HepG2 (cell line): ENCODE data around the gene EIF3L. TPM values are rescaled to one million over a fixed set of nuclear protein-coding genes. Genes with fewer than 3 reads are reported as not detected.

Source experiments
- BRCA1 ChIP-seq: sonication (generic); formaldehyde crosslinking; IDR thresholded peaks from 2 replicates; pipeline ENCODE4 v1.4.0; 2020; ENCODE audit warnings: missing genetic modification reagents
- CREM ChIP-seq, 2 experiments: sonication (generic) in 1 of 2; formaldehyde crosslinking in 1 of 2; IDR thresholded peaks; 2 replicates each; pipeline versions ENCODE4 v1.4.0 to v1.6.1; 2016 to 2020; ENCODE audit warnings: antibody characterized with exemption in 1 of 2, mild to moderate bottlenecking in 1 of 2, missing genetic modification reagents in 1 of 2
- ETV5 ChIP-seq: IDR thresholded peaks from 2 replicates; pipeline ENCODE4 v1.6.1; 2018; ENCODE audit warnings: missing biosample characterization, missing genetic modification reagents, inconsistent platforms, borderline replicate concordance
- FOXA3 ChIP-seq: IDR thresholded peaks from 2 replicates; pipeline ENCODE4 v1.6.1; 2016; ENCODE audit warnings: missing genetic modification reagents, missing compliant biosample characterization
- MIXL1 ChIP-seq: IDR thresholded peaks from 2 replicates; pipeline ENCODE4 v1.6.1; 2016
- NCOA2 ChIP-seq: sonication (generic); formaldehyde crosslinking; IDR thresholded peaks from 2 replicates; pipeline ENCODE4 v1.8.0; 2022; ENCODE audit warnings: inconsistent platforms
- NFKBIZ ChIP-seq: IDR thresholded peaks from 2 replicates; pipeline ENCODE4 v1.6.1; 2018; ENCODE audit warnings: missing genetic modification reagents, missing compliant biosample characterization
- PAX8 ChIP-seq: sonication (generic); formaldehyde crosslinking; IDR thresholded peaks from 2 replicates; pipeline ENCODE4 v1.8.0; 2022; ENCODE audit warnings: mild to moderate bottlenecking, missing genetic modification reagents, borderline replicate concordance
- RFXANK ChIP-seq: IDR thresholded peaks from 2 replicates; pipeline ENCODE4 v1.6.1; 2016
- RXRA ChIP-seq: sonication (generic); formaldehyde crosslinking; IDR thresholded peaks from 2 replicates; pipeline ENCODE4 v1.5.1; 2020; ENCODE audit warnings: missing genetic modification reagents
- SMAD9 ChIP-seq: sonication (generic); formaldehyde crosslinking; IDR thresholded peaks from 2 replicates; pipeline ENCODE4 v1.5.1; 2020; ENCODE audit warnings: mild to moderate bottlenecking, missing genetic modification reagents
- SOX5 ChIP-seq: IDR thresholded peaks from 2 replicates; pipeline ENCODE4 v1.6.1; 2016; ENCODE audit warnings: borderline replicate concordance
- ZNF343 ChIP-seq: sonication (generic); formaldehyde crosslinking; IDR thresholded peaks from 2 replicates; pipeline ENCODE4 v1.4.0; 2020; ENCODE audit warnings: mild to moderate bottlenecking, missing genetic modification reagents
- ZNF441 ChIP-seq: sonication (generic); formaldehyde crosslinking; IDR thresholded peaks from 2 replicates; pipeline ENCODE4 v1.7.0; 2021; ENCODE audit warnings: missing genetic modification reagents, borderline replicate concordance
- ZNF484 ChIP-seq: sonication (generic); formaldehyde crosslinking; IDR thresholded peaks from 2 replicates; pipeline ENCODE4 v1.5.1; 2020; ENCODE audit warnings: mild to moderate bottlenecking, low read depth, missing genetic modification reagents, borderline replicate concordance
- ZNF792 ChIP-seq: IDR thresholded peaks from 2 replicates; pipeline ENCODE4 v1.6.1; 2016
- polyA plus RNA-seq, 8 experiments: library from polyadenylated mRNA; depleted of rRNA in 3 of 8; stranded (reverse) in 7 of 8; unstranded in 1 of 8; fragments of >200 nt; fragmentation: Illumina TruSeq in 4 of 8; extraction: Trizol in 4 of 8; gene quantifications; 2 replicates each; pipeline versions ENCODE4 v1.2.1 to v1.2.3, GENCODE V29; 2011 to 2016; ENCODE audit warnings: low read depth in 4 of 8, missing spikeins in 1 of 8, mixed read lengths in 1 of 8; ENCODE audit not compliant: insufficient read depth in 1 of 8
- total RNA-seq, 5 experiments: library from RNA; depleted of rRNA; stranded (reverse); fragments of >200 nt; fragmentation: Illumina TruSeq; extraction: Trizol; gene quantifications; 2 replicates each; pipeline ENCODE4 v1.2.3, GENCODE V29; 2016; ENCODE audit warnings: low read depth in 1 of 5
- TF ChIP-seq, protein P1 (sequence below): IDR thresholded peaks from 2 replicates; pipeline ENCODE4 v1.4.0; 2020; ENCODE audit warnings: mild to moderate bottlenecking, missing genetic modification reagents
- TF ChIP-seq, protein P2 (sequence below): sonication (generic); formaldehyde crosslinking; IDR thresholded peaks from 2 replicates; pipeline ENCODE4 v1.4.0; 2020; ENCODE audit warnings: missing genetic modification reagents
- TF ChIP-seq, protein P3 (sequence below): sonication (generic); formaldehyde crosslinking; conservative IDR thresholded peaks from 2 replicates; pipeline ENCODE4 v1.8.0; 2022; ENCODE audit warnings: low read depth, missing genetic modification reagents
- TF ChIP-seq, protein P4 (sequence below): fragments of 450-650 bp; IDR thresholded peaks from 2 replicates; pipeline ENCODE4 v1.6.1; 2017

Gene EIF3L
- total and polyA plus RNA-seq, 2 of the 13 experiments (the other 11 are each of a cell fraction or from before 2014, with no cell fraction given), result 514 to 793 TPM

DNA sequence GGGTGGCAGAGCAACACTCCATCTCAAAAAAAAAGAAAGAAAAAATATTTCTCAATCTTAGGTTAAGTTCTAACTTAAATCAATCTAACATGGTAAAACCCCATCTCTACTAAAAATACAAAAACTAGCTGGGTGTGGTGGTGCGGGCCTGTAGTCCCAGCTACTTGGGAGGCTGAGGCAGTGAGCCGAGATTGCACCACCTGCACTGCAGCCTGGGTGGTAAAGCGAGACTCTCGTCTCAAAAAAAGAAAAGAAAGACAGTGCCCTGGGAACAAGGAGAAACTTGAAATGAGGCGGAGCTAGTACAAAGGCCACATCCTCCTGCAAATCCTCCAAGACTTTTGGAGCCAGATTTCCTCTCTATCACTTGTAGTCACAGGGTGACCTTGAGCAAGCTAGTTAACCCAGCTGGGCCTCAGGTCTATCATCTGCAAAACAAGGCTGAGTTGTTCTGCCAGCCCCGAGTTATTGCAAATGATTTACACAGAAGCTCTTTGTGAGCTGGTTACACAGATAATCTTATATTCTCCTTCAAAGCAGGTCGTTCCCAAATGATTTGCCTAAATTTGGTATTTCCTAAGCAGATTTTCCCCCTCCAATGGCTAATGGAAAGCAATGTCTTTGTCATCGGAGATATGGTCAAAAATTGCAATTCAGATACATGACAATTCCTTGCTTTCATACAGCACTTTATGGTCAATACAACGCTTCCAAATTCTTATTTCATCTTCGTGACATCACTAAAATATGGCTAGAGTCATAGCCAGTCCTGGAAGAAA, 7.0 kb upstream of the EIF3L start (continued):
- TF ChIP-seq, protein P1, sequence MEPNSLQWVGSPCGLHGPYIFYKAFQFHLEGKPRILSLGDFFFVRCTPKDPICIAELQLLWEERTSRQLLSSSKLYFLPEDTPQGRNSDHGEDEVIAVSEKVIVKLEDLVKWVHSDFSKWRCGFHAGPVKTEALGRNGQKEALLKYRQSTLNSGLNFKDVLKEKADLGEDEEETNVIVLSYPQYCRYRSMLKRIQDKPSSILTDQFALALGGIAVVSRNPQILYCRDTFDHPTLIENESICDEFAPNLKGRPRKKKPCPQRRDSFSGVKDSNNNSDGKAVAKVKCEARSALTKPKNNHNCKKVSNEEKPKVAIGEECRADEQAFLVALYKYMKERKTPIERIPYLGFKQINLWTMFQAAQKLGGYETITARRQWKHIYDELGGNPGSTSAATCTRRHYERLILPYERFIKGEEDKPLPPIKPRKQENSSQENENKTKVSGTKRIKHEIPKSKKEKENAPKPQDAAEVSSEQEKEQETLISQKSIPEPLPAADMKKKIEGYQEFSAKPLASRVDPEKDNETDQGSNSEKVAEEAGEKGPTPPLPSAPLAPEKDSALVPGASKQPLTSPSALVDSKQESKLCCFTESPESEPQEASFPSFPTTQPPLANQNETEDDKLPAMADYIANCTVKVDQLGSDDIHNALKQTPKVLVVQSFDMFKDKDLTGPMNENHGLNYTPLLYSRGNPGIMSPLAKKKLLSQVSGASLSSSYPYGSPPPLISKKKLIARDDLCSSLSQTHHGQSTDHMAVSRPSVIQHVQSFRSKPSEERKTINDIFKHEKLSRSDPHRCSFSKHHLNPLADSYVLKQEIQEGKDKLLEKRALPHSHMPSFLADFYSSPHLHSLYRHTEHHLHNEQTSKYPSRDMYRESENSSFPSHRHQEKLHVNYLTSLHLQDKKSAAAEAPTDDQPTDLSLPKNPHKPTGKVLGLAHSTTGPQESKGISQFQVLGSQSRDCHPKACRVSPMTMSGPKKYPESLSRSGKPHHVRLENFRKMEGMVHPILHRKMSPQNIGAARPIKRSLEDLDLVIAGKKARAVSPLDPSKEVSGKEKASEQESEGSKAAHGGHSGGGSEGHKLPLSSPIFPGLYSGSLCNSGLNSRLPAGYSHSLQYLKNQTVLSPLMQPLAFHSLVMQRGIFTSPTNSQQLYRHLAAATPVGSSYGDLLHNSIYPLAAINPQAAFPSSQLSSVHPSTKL (CRISPR knock-in tag), result peak; percentile 72
- TF ChIP-seq, protein P2, sequence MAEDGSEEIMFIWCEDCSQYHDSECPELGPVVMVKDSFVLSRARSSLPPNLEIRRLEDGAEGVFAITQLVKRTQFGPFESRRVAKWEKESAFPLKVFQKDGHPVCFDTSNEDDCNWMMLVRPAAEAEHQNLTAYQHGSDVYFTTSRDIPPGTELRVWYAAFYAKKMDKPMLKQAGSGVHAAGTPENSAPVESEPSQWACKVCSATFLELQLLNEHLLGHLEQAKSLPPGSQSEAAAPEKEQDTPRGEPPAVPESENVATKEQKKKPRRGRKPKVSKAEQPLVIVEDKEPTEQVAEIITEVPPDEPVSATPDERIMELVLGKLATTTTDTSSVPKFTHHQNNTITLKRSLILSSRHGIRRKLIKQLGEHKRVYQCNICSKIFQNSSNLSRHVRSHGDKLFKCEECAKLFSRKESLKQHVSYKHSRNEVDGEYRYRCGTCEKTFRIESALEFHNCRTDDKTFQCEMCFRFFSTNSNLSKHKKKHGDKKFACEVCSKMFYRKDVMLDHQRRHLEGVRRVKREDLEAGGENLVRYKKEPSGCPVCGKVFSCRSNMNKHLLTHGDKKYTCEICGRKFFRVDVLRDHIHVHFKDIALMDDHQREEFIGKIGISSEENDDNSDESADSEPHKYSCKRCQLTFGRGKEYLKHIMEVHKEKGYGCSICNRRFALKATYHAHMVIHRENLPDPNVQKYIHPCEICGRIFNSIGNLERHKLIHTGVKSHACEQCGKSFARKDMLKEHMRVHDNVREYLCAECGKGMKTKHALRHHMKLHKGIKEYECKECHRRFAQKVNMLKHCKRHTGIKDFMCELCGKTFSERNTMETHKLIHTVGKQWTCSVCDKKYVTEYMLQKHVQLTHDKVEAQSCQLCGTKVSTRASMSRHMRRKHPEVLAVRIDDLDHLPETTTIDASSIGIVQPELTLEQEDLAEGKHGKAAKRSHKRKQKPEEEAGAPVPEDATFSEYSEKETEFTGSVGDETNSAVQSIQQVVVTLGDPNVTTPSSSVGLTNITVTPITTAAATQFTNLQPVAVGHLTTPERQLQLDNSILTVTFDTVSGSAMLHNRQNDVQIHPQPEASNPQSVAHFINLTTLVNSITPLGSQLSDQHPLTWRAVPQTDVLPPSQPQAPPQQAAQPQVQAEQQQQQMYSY, result peak; percentile 41; the same call in 1 of the 2 replicates
- TF ChIP-seq NFKBIZ (CRISPR knock-in tag) (no peak), FOXA3 (peak; percentile 23; the same call in 1 of the 2 replicates), NCOA2 (CRISPR knock-in tag) (peak; percentile 44; the same call in 1 of the 2 replicates), CREM (IDR thresholded peaks at IDR 0.05) (peak; percentile 36; the same call in 1 of the 2 replicates), CREM (CRISPR knock-in tag; IDR thresholded peaks at IDR 0.05) (no peak), ZNF484 (CRISPR knock-in tag) (no peak), ZNF343 (CRISPR knock-in tag) (no peak), RFXANK (CRISPR knock-in tag) (no peak), MIXL1 (peak; percentile 44; the same call in 1 of the 2 replicates), BRCA1 (CRISPR knock-in tag) (no peak), SOX5 (CRISPR knock-in tag) (peak; percentile 38; the same call in 1 of the 2 replicates), RXRA (CRISPR knock-in tag) (no peak), SMAD9 (CRISPR knock-in tag) (no peak), ZNF792 (CRISPR knock-in tag) (no peak), ETV5 (peak; percentile 35; the same call in 1 of the 2 replicates), PAX8 (CRISPR knock-in tag) (no peak), ZNF441 (CRISPR knock-in tag) (no peak)
- TF ChIP-seq, protein P3, sequence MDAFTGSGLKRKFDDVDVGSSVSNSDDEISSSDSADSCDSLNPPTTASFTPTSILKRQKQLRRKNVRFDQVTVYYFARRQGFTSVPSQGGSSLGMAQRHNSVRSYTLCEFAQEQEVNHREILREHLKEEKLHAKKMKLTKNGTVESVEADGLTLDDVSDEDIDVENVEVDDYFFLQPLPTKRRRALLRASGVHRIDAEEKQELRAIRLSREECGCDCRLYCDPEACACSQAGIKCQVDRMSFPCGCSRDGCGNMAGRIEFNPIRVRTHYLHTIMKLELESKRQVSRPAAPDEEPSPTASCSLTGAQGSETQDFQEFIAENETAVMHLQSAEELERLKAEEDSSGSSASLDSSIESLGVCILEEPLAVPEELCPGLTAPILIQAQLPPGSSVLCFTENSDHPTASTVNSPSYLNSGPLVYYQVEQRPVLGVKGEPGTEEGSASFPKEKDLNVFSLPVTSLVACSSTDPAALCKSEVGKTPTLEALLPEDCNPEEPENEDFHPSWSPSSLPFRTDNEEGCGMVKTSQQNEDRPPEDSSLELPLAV (CRISPR knock-in tag), result no peak
- TF ChIP-seq, protein P4, sequence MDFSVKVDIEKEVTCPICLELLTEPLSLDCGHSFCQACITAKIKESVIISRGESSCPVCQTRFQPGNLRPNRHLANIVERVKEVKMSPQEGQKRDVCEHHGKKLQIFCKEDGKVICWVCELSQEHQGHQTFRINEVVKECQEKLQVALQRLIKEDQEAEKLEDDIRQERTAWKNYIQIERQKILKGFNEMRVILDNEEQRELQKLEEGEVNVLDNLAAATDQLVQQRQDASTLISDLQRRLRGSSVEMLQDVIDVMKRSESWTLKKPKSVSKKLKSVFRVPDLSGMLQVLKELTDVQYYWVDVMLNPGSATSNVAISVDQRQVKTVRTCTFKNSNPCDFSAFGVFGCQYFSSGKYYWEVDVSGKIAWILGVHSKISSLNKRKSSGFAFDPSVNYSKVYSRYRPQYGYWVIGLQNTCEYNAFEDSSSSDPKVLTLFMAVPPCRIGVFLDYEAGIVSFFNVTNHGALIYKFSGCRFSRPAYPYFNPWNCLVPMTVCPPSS, result no peak
